ENCODE data around the gene BMP2. TPM values are rescaled to one million over a fixed set of nuclear protein-coding genes. Genes with fewer than 3 reads are reported as not detected.

BMP2 gene
- 1 to 10 TPM; 2.6 to 3.2 (median 2.8) TPM for total RNA-seq
- 10 to 100 TPM; 13.2 to 15.0 (median 13.7) TPM for polyA plus RNA-seq

DNA sequence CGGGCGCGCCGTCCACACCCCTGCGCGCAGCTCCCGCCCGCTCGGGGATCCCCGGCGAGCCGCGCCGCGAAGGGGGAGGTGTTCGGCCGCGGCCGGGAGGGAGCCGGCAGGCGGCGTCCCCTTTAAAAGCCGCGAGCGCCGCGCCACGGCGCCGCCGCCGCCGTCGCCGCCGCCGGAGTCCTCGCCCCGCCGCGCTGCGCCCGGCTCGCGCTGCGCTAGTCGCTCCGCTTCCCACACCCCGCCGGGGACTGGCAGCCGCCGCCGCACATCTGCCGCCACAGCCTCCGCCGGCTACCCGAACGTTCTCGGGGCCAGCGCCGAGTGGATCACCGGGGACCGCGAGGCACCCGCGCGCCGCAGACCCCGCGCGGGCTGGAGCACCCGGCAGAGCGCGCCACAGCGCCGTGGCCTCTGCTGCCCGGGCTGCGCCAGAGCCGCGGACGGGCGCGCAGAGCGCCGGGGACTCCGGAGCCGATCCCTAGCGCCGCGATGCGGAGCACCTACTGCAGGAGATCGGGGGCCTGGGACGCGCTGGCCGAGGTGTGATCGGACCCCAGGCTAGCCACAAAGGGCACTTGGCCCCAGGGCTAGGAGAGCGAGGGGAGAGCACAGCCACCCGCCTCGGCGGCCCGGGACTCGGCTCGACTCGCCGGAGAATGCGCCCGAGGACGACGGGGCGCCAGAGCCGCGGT lies at the start of gene BMP2:
Gene BMP2 (plus strand): TSS at position 151 of the 692 bp plus-strand sequence. CDS start 2,441 bp downstream, outside the sequence.
- H3K9me3 ChIP-seq, result no peaks in the 10 kb centered on the region
- H3K27me3 ChIP-seq, result peaks cover 0 to 35% (median 13%) of the 10 kb centered on the region in 3 donors
- intact Hi-C loops (cut with DNase I), result loop anchor here (5.0 to 10.0 kb wide), 4 partner anchors 133 to 1157 kb away; no protein-coding TSS in a partner anchor
- peaks cover 0 to 24% (median 21%) of the 10 kb centered on the region in 4 donors for H3K4me1 ChIP-seq
- DNase-seq, result peak; percentile 62
- H3K4me3 ChIP-seq, result peak within 1 kb of the TSS; percentile 36 to 70 (median 64)
- H3K27ac ChIP-seq, result peak within 1 kb of the TSS; percentile 29 to 68 (median 61)
- WGBS, 2 donors, result 0% methylated on average over 112 of the region's 112 CpGs
- no peak for TF ChIP-seq POLR2AphosphoS5 (IDR thresholded peaks at IDR 0.05)
- no peak for TF ChIP-seq EP300 (IDR thresholded peaks at IDR 0.05)
- no peak for TF ChIP-seq POLR2A (IDR thresholded peaks at IDR 0.05)
- TF ChIP-seq, protein P1, sequence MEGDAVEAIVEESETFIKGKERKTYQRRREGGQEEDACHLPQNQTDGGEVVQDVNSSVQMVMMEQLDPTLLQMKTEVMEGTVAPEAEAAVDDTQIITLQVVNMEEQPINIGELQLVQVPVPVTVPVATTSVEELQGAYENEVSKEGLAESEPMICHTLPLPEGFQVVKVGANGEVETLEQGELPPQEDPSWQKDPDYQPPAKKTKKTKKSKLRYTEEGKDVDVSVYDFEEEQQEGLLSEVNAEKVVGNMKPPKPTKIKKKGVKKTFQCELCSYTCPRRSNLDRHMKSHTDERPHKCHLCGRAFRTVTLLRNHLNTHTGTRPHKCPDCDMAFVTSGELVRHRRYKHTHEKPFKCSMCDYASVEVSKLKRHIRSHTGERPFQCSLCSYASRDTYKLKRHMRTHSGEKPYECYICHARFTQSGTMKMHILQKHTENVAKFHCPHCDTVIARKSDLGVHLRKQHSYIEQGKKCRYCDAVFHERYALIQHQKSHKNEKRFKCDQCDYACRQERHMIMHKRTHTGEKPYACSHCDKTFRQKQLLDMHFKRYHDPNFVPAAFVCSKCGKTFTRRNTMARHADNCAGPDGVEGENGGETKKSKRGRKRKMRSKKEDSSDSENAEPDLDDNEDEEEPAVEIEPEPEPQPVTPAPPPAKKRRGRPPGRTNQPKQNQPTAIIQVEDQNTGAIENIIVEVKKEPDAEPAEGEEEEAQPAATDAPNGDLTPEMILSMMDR (IDR thresholded peaks at IDR 0.05), result no peak
- no peaks in the 10 kb centered on the region for H3K36me3 ChIP-seq

DNA sequence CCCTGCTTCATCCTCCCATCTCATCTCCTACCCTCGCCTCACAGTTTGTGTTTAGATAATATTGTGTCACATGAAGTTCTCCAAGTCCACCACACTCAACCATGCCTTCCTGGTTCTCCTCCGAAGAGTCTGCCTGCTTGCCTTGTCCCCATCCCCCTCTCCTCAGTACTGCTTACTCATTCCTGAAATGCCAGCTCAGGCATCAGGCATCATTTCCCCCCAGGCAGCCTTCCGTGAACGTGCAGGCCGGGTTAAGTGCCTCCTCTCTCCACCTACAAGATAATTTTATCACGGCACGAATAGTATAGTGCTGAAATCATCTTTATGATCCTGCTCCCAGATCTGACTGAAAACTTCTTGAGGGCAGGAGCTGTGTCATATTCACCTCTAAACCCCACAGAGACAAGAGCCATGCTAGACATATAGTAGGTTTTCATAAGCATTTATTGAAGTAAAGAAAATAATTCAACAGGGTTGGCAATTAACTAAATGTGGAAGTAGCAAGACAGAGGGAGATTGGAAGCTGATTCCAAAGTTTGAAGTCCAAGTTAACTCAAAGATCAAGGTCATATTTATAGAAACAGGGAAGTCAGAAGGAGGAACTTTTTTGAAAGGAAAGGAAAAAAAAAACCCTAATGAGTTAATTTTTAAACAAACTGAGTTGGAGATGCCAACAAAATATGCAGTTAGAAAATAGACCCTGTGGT lies 48.7 kb upstream of the BMP2 start:
- Histone ChIP-seq H3K4me1 (no peaks in the 10 kb centered on the region), H3K36me3 (no peaks in the 10 kb centered on the region), H3K4me3 (no peak overlapping the region), H3K9me3 (peaks cover 0 to 2% (median 0%) of the 10 kb centered on the region in 4 donors), H3K27me3 (no peaks in the 10 kb centered on the region), H3K27ac (no peak overlapping the region)
- DNase-seq, result no peak
- intact Hi-C loops (cut with DNase I), result no loop called here
- TF ChIP-seq POLR2A (IDR thresholded peaks at IDR 0.05) (no peak), EP300 (IDR thresholded peaks at IDR 0.05) (no peak), POLR2AphosphoS5 (IDR thresholded peaks at IDR 0.05) (no peak)
- TF ChIP-seq, protein P1 (IDR thresholded peaks at IDR 0.05), result no peak
- WGBS, 2 donors, result 83% methylated on average over 7 of the region's 7 CpGs

DNA sequence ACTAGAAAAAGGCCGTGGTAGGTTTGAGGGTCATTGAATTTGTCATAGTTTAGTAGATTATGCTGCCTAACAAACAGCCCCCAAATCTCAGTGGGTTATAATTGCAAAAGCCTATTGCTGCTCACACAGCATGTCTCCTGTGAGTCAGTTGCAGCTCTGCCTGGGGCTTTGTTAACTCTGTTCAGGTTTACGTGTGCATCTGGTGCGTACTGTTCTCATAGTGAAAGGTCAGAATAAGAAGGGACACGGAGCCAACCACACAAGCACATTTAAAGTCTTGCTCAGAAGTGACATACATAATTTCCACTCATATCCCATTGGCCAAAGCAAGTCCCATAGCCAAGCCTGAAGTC lies 48.1 kb upstream of the BMP2 start:
- intact Hi-C loops (cut with DNase I), result no loop called here
- Histone ChIP-seq H3K4me3 (no peak overlapping the region), H3K36me3 (no peaks in the 10 kb centered on the region), H3K27me3 (no peaks in the 10 kb centered on the region), H3K4me1 (no peaks in the 10 kb centered on the region), H3K9me3 (peaks cover 0 to 2% (median 0%) of the 10 kb centered on the region in 4 donors), H3K27ac (no peak overlapping the region)
- DNase-seq, result no peak
- WGBS, 2 donors, result 89 to 90% methylated on average over 4 of the region's 4 CpGs
- TF ChIP-seq POLR2AphosphoS5 (IDR thresholded peaks at IDR 0.05) (no peak), EP300 (IDR thresholded peaks at IDR 0.05) (no peak), POLR2A (IDR thresholded peaks at IDR 0.05) (no peak)
- TF ChIP-seq, protein P1 (IDR thresholded peaks at IDR 0.05), result no peak

DNA sequence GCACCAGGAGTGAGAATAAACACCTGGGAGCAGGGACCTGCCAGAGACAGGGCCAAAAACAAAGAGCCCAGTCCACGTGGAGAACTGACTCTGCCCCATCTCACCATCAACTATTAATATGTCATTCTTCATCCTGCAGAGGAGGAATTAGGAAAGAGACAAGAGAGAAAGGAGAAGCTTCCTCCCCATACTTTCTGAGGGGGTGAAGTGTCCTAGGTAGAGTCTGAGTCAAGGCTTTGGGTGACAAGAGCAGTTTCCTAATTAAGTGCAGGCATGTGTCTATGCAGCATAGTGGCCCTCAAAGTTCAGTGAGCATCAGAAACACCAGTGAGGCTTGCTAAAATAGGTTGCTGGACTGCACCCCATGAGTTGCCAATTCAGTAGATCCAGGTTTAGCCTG lies 40.7 kb upstream of the BMP2 start:
- DNase-seq, result no peak
- 69 to 75% methylated on average over 1 of the region's 1 CpG for WGBS, 2 donors
- intact Hi-C loops (cut with DNase I), result no loop called here
- H3K9me3 ChIP-seq, result no peaks in the 10 kb centered on the region
- H3K4me3 ChIP-seq, result no peak overlapping the region
- no peaks in the 10 kb centered on the region for H3K4me1 ChIP-seq
- TF ChIP-seq, protein P1 (IDR thresholded peaks at IDR 0.05), result no peak
- TF ChIP-seq EP300 (IDR thresholded peaks at IDR 0.05), result no peak
- no peak for TF ChIP-seq POLR2AphosphoS5 (IDR thresholded peaks at IDR 0.05)
- TF ChIP-seq POLR2A (IDR thresholded peaks at IDR 0.05), result no peak
- no peaks in the 10 kb centered on the region for H3K36me3 ChIP-seq
- no peaks in the 10 kb centered on the region for H3K27me3 ChIP-seq
- H3K27ac ChIP-seq, result no peak overlapping the region
